Activated CD8-positive, alpha-beta memory T cell treated with anti-CD3 and anti-CD28 coated beads for 24 hours (primary cell): ENCODE results near the gene MGST2.
"Not testable (repeated sequence)": the region's sequence is repeated elsewhere in the genome, so short reads cannot be mapped to it uniquely, and the experiment has no call there.

Source experiments
- DNase-seq: peaks from one replicate; pipeline ENCODE4 v3.0.0-alpha.2; 2020

Gene MGST2

GRCh38 chr4:139665690-139666529 is at the start of gene MGST2:
TSS of gene MGST2 (plus strand) at chr4:139665819. CDS start at chr4:139666020, 201 bp downstream.
- DNase-seq: peak; percentile 76

- no peak for DNase-seq
Measured at GRCh38 chr4:139617702-139618490, 47.7 kb upstream of the MGST2 start.

GRCh38 chr4:139619644-139620043 is 46.0 kb upstream of the MGST2 start:
- DNase-seq: no peak

GRCh38 chr4:139622901-139623381 is 42.7 kb upstream of the MGST2 start:
- no peak for DNase-seq

- no peak for DNase-seq
Measured at GRCh38 chr4:139624441-139625092, 41.1 kb upstream of the MGST2 start.

GRCh38 chr4:139625093-139625455 is 40.5 kb upstream of the MGST2 start:
- no peak for DNase-seq

GRCh38 chr4:139625482-139625881 is 40.1 kb upstream of the MGST2 start:
- DNase-seq: no peak

GRCh38 chr4:139628184-139629012 is 37.2 kb upstream of the MGST2 start:
- DNase-seq: no peak

GRCh38 chr4:139629436-139630125 is 36.0 kb upstream of the MGST2 start:
- no peak for DNase-seq

- no peak for DNase-seq
Measured at GRCh38 chr4:139630126-139630495, 35.5 kb upstream of the MGST2 start.

GRCh38 chr4:139630991-139631390 is 34.6 kb upstream of the MGST2 start:
- no peak for DNase-seq

GRCh38 chr4:139631791-139632190 is 33.8 kb upstream of the MGST2 start:
- DNase-seq: no peak

- not testable (repeated sequence) for DNase-seq
Measured at GRCh38 chr4:139632739-139633138, 32.9 kb upstream of the MGST2 start.

GRCh38 chr4:139633195-139633594 is 32.4 kb upstream of the MGST2 start:
- no peak for DNase-seq

GRCh38 chr4:139633661-139634060 is 32.0 kb upstream of the MGST2 start:
- DNase-seq: no peak

GRCh38 chr4:139635966-139636365 is 29.7 kb upstream of the MGST2 start:
- no peak for DNase-seq

- not testable (repeated sequence) for DNase-seq
Measured at GRCh38 chr4:139638306-139638705, 27.3 kb upstream of the MGST2 start.

- no peak for DNase-seq
Measured at GRCh38 chr4:139639654-139640053, 26.0 kb upstream of the MGST2 start.

GRCh38 chr4:139641218-139641617 is 24.4 kb upstream of the MGST2 start:
- DNase-seq: no peak

- no peak for DNase-seq
Measured at GRCh38 chr4:139642364-139642763, 23.3 kb upstream of the MGST2 start.

- DNase-seq: no peak
Measured at GRCh38 chr4:139643042-139643895, 22.4 kb upstream of the MGST2 start.
